ENCODE measurements around the gene OPCML.

- TF ChIP-seq, protein P1, sequence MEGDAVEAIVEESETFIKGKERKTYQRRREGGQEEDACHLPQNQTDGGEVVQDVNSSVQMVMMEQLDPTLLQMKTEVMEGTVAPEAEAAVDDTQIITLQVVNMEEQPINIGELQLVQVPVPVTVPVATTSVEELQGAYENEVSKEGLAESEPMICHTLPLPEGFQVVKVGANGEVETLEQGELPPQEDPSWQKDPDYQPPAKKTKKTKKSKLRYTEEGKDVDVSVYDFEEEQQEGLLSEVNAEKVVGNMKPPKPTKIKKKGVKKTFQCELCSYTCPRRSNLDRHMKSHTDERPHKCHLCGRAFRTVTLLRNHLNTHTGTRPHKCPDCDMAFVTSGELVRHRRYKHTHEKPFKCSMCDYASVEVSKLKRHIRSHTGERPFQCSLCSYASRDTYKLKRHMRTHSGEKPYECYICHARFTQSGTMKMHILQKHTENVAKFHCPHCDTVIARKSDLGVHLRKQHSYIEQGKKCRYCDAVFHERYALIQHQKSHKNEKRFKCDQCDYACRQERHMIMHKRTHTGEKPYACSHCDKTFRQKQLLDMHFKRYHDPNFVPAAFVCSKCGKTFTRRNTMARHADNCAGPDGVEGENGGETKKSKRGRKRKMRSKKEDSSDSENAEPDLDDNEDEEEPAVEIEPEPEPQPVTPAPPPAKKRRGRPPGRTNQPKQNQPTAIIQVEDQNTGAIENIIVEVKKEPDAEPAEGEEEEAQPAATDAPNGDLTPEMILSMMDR (IDR thresholded peaks at IDR 0.05) = no peak
- TF ChIP-seq, protein P2, sequence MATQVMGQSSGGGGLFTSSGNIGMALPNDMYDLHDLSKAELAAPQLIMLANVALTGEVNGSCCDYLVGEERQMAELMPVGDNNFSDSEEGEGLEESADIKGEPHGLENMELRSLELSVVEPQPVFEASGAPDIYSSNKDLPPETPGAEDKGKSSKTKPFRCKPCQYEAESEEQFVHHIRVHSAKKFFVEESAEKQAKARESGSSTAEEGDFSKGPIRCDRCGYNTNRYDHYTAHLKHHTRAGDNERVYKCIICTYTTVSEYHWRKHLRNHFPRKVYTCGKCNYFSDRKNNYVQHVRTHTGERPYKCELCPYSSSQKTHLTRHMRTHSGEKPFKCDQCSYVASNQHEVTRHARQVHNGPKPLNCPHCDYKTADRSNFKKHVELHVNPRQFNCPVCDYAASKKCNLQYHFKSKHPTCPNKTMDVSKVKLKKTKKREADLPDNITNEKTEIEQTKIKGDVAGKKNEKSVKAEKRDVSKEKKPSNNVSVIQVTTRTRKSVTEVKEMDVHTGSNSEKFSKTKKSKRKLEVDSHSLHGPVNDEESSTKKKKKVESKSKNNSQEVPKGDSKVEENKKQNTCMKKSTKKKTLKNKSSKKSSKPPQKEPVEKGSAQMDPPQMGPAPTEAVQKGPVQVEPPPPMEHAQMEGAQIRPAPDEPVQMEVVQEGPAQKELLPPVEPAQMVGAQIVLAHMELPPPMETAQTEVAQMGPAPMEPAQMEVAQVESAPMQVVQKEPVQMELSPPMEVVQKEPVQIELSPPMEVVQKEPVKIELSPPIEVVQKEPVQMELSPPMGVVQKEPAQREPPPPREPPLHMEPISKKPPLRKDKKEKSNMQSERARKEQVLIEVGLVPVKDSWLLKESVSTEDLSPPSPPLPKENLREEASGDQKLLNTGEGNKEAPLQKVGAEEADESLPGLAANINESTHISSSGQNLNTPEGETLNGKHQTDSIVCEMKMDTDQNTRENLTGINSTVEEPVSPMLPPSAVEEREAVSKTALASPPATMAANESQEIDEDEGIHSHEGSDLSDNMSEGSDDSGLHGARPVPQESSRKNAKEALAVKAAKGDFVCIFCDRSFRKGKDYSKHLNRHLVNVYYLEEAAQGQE (IDR thresholded peaks at IDR 0.05; ENCODE audit: insufficient read depth in 1 of 2, low read depth in 2 of 2, low read length in 1 of 2) = no peak
- no peak for TF ChIP-seq POLR2AphosphoS5 (IDR thresholded peaks at IDR 0.05; ENCODE audit: low read depth, low read length)
- no peak for TF ChIP-seq TCF7L2 (IDR thresholded peaks at IDR 0.05; ENCODE audit: low read depth, low read length)
- TF ChIP-seq SIN3A (IDR thresholded peaks at IDR 0.05; ENCODE audit: borderline replicate concordance, insufficient read depth, low read depth, low read length) = no peak
Observed at GRCh38 chr11:133388975-133389568, 143.2 kb downstream of the OPCML start.
